ENCODE results near the gene TNFRSF11A.

TNFRSF11A gene

GRCh38 chr18:62325806-62326645 is 916 bp downstream of the TNFRSF11A start:
- peak; percentile 52 for DNase-seq (ENCODE audit: low read depth, low spot score)

GRCh38 chr18:62326646-62327348 is 1.7 kb downstream of the TNFRSF11A start:
- DNase-seq (ENCODE audit: low read depth, low spot score) = no peak

GRCh38 chr18:62327977-62328376 is 2.9 kb downstream of the TNFRSF11A start:
- no peak for DNase-seq (ENCODE audit: low read depth, low spot score)

- no peak for DNase-seq (ENCODE audit: low read depth, low spot score)
These were observed 3.7 kb downstream of the TNFRSF11A start for GRCh38 chr18:62328586-62329525.

DNA sequence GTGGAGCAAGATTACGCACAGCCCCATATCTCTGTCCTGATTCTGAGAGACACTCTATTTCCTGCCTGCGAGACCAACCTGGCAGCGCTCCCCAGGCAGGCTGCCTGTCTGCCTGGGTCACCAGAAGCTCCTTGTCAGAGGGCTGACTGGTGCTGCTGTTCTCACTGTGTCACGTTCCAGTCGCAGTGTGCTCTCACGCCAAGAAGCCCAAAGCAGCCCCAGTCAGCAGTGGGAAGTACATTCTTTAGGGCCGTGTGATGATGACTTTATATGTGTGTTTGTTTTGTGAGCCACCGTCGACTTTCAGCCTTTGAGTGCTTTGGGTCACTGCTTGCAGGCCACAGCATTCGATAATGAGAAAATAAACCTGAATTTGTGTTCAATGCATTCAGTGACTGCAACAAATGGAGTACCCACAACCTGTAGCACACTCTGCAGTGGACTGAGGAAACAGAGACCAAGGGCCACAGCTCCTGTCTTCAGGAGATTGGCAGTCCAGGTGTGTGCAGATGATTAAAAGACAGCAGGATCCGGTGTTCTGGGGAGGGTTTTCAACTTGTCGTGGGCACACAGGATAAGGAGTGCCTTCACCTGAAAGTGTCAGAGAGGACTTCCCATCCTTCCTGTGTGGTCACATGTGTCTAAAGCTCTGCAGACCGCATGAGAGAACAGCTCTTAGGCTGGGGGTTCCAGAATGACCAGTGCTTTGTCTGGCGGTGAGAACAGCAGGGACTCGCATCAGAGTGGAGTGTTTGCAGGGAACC is 4.8 kb downstream of the TNFRSF11A start:
- no peak for DNase-seq (ENCODE audit: low read depth, low spot score)

GRCh38 chr18:62330650-62331049 is 5.5 kb downstream of the TNFRSF11A start:
- no peak for DNase-seq (ENCODE audit: low read depth, low spot score)

- DNase-seq (ENCODE audit: low read depth, low spot score) = no peak
These were observed 6.7 kb downstream of the TNFRSF11A start for GRCh38 chr18:62331581-62332356.

GRCh38 chr18:62332431-62332830 is 7.3 kb downstream of the TNFRSF11A start:
- no peak for DNase-seq (ENCODE audit: low read depth, low spot score)

GRCh38 chr18:62332964-62333695 is 8.0 kb downstream of the TNFRSF11A start:
- no peak for DNase-seq (ENCODE audit: low read depth, low spot score)

GRCh38 chr18:62334120-62334519 is 9.0 kb downstream of the TNFRSF11A start:
- no peak for DNase-seq (ENCODE audit: low read depth, low spot score)

DNA sequence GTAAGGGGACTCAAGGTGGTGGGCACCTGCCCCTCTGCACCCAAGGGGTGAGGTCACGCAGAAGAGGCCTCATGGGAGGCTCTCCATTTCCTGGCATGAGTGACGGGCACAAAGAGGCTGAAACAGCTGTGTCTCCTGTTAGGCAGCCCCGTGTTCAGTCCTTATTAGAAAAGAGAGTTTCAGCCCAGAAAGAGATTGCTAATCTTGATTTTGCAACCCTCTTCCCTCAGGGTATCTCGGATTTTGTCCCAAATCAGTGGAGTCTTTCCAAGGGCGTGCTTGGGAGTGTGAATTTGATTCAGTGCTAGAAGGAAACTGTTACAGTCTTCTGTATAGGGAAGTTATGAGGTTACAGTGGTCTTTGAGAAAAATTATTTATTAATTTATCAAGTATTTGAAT is 10.4 kb downstream of the TNFRSF11A start:
- DNase-seq (ENCODE audit: low read depth, low spot score) = no peak

GRCh38 chr18:62336618-62337017 is 11.5 kb downstream of the TNFRSF11A start:
- DNase-seq (ENCODE audit: low read depth, low spot score) = no peak

- no peak for DNase-seq (ENCODE audit: low read depth, low spot score)
These were observed 12.2 kb downstream of the TNFRSF11A start for GRCh38 chr18:62337336-62337735.

DNA sequence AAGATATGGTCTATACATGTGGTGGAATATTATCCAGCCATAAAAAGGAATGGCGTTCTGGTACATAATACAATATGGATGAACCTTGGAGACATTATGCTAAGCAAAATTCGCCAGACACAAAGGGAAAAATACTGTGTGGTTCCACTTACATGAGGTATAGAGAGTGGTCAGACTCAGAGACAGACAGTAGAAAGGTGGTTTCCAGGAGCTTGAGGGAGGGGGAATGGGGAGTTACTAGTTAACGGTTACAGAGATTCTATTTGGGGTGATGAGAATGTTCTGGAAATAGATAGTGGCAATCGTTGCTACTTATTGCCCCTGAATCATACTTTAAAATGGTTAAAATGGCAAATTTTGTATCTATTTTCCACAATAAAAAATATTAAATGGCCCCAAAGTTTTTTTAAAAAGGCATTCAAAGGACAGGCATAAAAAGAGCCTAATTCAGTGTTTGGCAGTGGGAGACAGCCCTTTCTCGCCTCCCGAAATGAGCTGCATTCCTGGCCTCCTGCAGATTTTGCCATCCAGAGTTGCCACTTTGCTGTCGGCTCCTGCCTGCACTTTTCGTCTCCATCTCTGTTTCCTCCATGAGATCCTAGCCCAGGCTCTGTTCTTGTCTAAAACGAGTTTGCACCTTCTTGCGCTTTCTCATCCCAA is 13.5 kb downstream of the TNFRSF11A start:
- no peak for DNase-seq (ENCODE audit: low read depth, low spot score)

DNA sequence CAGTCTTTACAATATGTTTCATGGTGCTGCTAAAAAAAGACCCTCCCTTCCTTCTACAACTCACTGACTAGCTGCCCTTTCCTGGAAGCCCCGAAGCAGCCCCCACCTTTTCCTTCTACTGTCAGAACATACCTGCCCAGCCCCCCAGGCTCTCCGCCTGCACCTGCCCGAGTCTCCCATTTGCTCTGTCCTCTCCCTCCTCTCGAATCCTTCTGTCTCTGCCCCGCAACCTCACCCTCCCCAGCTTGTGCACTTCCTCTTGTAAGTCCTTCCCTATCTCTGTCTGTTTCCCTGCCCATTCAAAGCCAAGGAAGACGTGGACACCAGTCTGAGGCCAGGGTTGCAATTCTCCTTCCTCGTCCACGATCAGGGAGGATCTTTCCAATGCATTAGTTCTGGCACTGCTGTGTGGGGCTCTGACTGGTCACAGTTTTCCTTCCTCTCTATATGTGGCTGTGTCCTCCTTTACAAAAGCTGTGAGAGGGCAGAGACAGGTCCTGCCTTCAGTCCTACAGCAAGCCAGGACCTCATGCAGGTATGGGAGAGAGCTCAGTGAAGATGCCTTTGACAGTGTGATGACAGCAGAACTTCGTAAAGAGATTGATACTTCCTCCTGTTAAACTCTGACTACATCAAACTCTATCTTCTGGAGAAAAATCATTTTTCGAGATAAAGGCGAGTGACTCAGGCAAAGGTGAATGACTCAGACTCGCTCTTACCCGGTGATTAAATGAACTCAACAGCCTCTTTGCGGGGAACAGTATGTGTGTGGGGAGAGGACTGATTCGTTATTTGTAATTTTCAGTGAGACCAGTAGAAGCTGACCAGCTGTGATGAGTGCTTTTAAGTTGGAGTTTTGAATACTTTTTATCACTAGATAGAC is 14.2 kb downstream of the TNFRSF11A start:
- no peak for DNase-seq (ENCODE audit: low read depth, low spot score)

DNA sequence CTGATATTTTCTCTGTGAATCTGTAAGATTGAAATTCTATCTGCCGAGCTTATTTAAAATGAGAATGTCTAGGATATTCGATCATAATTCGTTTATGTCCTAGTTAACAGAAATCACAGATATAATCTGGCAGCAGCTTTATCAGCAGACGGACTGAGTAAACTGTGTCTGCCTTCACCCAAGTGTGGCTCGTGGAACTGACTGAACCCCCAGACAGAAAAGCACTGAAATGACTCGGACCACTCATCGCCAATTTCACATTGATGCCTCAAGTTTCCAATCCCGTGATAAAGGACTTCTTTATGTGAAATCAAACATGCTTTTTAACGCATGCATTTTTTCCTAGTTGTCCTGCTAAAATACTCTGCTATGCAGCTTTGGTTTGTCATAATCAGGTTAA is 15.9 kb downstream of the TNFRSF11A start:
- no peak for DNase-seq (ENCODE audit: low read depth, low spot score)

- no peak for DNase-seq (ENCODE audit: low read depth, low spot score)
These were observed 16.4 kb downstream of the TNFRSF11A start for GRCh38 chr18:62341473-62341872.

GRCh38 chr18:62342884-62343283 is 17.8 kb downstream of the TNFRSF11A start:
- no peak for DNase-seq (ENCODE audit: low read depth, low spot score)

Measured in ELF-1 (cell line).